ENCODE results near the gene CDIP1.
A peak's percentile ranks its signal among the peaks of the same experiment; 100 is the strongest.

CDIP1 gene

DNA sequence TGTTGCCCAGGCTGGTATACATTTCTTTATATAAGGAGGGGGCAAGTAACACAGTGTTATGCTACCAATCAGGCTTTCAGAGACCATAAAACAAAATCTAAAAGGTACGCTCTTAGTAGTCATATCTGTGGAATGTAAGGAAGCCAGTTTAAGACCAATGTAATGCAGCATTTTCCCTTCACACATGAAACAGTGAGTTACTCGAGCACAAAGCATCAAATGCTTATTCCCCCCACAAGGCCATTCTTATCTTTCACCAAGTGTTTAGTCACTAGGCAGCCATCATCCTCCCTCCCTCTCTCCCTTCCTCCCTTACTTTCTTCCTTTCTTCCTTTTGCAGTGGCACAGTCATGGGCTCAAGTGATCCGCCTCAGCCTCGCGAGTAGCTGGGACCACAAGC, 49.5 kb downstream of the CDIP1 start:
- peak; percentile 96 for FAIRE-seq

GRCh38 chr16:4488499-4488967, 50.0 kb downstream of the CDIP1 start:
- DNase-seq (ENCODE audit: low spot score) (peak; percentile 38), FAIRE-seq (no peak)

More for the DNA sequence above, 49.5 kb downstream of the CDIP1 start:
- DNase-seq (ENCODE audit: low spot score), result peak; percentile 93

GRCh38 chr16:4487955-4488498, 50.5 kb downstream of the CDIP1 start:
- FAIRE-seq (peak; percentile 87), DNase-seq (ENCODE audit: low spot score) (peak; percentile 68)

- FAIRE-seq, result no peak
- DNase-seq (ENCODE audit: low spot score), result no peak
Measured at GRCh38 chr16:4486126-4486893, 52.3 kb downstream of the CDIP1 start.

DNA sequence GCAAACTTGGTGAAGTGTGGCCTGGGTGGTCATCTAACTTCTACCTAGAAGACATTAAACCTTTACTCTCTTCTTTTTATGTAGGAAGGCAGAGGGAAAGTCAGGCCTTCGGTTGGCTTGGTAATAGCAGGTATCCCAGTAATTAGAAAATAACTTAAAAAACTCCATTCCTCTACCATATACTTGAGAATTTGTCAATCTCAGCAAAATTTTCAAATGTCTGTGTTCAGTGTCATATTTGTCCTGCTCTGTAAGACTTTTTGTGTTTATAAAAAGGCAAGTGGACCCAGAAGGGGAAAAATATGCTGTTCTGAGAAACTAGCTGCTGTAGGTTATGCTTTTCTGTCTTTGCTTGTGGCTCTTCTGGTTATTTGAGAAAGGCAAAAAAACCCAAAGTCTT, 56.6 kb downstream of the CDIP1 start:
- DNase-seq (ENCODE audit: low spot score), result no peak
- FAIRE-seq, result no peak

GRCh38 chr16:4481526-4481925, 57.0 kb downstream of the CDIP1 start:
- no peak for DNase-seq (ENCODE audit: low spot score)
- FAIRE-seq, result no peak

DNA sequence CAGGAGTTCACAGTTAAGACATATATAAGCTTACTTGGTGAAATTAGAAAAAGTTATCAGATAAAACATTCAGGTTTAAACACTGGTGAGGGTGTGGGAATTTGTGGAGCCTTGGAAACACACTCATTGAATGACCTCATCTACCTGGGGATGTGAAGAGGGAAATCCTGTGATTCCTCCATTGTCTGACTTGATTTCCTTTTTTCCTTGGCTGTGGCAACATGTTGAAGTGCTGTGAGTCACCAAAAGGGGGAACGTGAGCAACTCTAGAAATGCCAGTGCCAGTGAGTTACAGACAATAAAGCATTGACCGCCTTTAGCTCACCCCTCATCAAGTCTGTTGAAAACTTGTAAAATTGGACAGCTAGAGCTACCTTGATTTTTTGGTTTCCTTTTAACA, 60.6 kb downstream of the CDIP1 start:
- FAIRE-seq (peak; percentile 55), DNase-seq (ENCODE audit: low spot score) (peak; percentile 70)

- FAIRE-seq (no peak), DNase-seq (ENCODE audit: low spot score) (peak; percentile 91)
Measured at GRCh38 chr16:4475880-4476788, 62.4 kb downstream of the CDIP1 start, which contains the start of gene HMOX2. Gene HMOX2, plus strand, starts transcription at chr16:4476398. Its CDS starts 29,127 bp downstream, at chr16:4505525.

- DNase-seq (ENCODE audit: low spot score) (peak; percentile 72), FAIRE-seq (no peak)
Measured at GRCh38 chr16:4474192-4474961, 64.2 kb downstream of the CDIP1 start, which contains the start of gene NMRAL1. Gene NMRAL1, minus strand, starts transcription at chr16:4474625. Its CDS starts 493 bp downstream, at chr16:4474132.

GRCh38 chr16:4472880-4473279, 65.7 kb downstream of the CDIP1 start:
- FAIRE-seq, result no peak

GRCh38 chr16:4471869-4472268, 66.7 kb downstream of the CDIP1 start:
- DNase-seq (ENCODE audit: low spot score), result no peak
- FAIRE-seq, result no peak

More at GRCh38 chr16:4472880-4473279, 65.7 kb downstream of the CDIP1 start:
- DNase-seq (ENCODE audit: low spot score), result no peak

DNA sequence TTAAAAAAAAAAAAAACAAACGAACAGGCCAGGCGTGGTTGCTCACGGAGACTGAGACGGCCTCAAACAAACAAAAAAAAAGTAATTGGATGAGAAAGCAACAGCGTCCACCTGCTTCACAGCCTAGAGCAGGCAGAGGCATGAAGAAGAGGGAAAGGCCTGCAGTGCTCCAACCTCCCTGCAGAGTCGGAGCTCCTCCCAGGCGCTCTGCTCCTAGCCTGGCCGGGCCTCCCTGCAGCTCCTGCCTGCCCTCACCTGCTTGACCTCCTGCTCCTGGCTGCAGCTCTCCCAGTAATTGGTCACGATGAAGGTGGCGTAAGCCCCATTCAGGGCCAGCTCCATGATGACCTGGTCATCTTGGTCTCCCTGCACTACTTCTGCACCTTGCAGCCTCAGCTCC, 69.6 kb downstream of the CDIP1 start:
- FAIRE-seq, result no peak
- no peak for DNase-seq (ENCODE audit: low spot score)

GRCh38 chr16:4467916-4468315, 70.7 kb downstream of the CDIP1 start:
- DNase-seq (ENCODE audit: low spot score), result no peak
- FAIRE-seq, result no peak

DNA sequence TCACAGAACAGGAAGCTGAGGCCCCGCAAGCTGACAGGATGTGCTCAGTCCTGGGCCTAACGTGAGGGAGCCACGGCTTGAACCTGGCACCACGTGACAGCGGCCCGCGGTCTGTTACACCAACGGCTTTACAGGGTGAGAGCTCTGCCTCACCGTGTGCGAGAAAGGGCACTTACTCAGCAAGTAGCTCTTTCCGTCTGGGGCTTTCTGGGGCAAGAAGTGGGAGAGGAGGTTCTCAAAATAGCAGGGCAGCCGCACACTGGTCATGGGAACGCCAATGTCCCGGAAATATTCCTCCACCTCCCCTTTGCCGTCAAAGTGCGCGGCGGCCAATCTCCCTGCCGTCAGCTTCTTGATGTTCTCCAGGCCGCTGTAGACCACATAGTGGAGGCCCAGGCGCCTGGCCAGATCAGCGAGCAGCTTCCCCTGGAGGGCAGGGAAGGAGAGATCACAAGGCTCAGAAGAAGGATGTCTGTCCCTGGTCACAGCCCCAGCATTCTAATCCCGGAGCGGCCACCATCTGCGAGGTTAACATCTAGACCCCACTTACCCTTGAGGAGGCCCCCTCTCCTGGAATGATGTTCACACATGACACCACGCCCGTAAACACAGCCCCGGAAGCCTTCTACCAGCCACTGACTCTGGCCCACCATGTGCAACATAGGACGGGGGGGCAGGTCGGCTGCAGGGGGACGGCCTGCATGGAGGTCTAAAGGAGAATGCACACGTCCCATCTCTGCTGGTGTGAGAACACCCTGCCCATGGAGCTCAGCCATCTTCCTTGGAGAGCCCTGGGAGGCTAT, 72.4 kb downstream of the CDIP1 start:
- FAIRE-seq (no peak), DNase-seq (ENCODE audit: low spot score) (no peak)

- FAIRE-seq (no peak), DNase-seq (ENCODE audit: low spot score) (no peak)
Measured at GRCh38 chr16:4463522-4464163, 74.9 kb downstream of the CDIP1 start.

DNA sequence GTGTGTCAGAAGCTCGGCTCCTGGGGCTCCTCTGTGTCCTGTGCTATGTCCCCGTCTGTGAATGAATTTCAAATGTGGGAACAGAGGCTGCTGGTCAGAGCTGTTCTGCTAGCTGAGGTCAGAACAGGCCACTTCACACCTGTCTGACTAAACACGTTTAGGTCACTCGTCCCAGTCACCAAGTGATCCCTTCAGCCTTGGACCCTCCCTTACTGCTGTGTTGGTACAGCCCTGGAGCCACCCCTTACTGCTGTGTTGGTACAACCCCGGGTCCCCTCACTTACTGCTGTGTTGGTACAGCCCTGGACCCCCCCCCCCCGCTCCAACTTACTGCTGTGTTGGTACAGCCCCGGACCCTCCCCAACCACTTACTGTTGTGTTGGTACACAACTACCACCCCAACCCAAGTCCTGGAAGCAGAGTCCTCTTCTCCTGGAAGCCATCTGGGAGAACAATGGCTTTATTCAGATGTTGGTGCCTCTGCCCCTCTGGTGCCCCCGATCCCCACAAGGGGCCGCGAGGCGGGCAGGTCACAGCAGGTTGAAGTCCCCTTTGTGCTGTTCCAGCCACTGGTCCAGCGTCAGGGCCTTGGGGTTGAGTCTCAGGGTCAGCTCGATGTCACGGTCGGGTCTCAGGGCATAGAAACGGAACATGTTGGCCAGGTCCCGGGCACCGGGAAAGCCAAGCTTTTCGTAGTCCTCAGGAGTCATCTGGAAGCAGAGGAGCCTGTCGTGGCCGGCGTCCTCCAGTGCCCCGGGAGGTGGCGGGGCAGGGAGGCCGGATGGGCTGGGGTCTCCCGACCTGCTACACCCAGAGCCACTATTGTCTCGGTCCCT, 77.1 kb downstream of the CDIP1 start:
- FAIRE-seq (no peak), DNase-seq (ENCODE audit: low spot score) (no peak)

- no peak for DNase-seq (ENCODE audit: low spot score)
- FAIRE-seq, result no peak
Measured at GRCh38 chr16:4460936-4461249, 77.7 kb downstream of the CDIP1 start.
